Left cardiac atrium (tissue), 4 donors: ENCODE data around the gene PARD3B. TPM values are rescaled to one million over a fixed set of nuclear protein-coding genes. Genes with fewer than 3 reads are reported as not detected.
A peak's percentile ranks its signal among the peaks of the same experiment; 100 is the strongest.

Experiments
- ATAC-seq, 2 donors: fragments of 200-7000 bp; cut with Tn5 transposase; one replicate each; pipeline ENCODE4 v1.9.1; 2020; ENCODE audit warnings: mild to moderate bottlenecking in 2 of 2, moderate library complexity in 2 of 2
- DNase-seq: peaks from one replicate; pipeline ENCODE4 v3.0.0-alpha.2; 2020
- intact Hi-C, 2 donors: fragments of 100-400 bp; cut with DNase I; formaldehyde crosslinking; loops; one replicate each; pipeline versions ENCODE4 v1.14.1 to v1.15.1; 2022 to 2023
- long read RNA-seq: library from polyadenylated mRNA; unstranded; transcript quantifications from one replicate; pipeline ENCODE4 v2.0.0, GENCODE V29; 2021
- total RNA-seq, 2 donors: library from RNA; stranded (reverse); fragmentation: NEBNext Ultra II Directional; extraction: Animal tissue kit (Norgen Biotek cat#: 25700); gene quantifications; one replicate each; pipeline ENCODE4 v1.2.1, GENCODE V29; 2021
- donor health status: DM: no; HTN: yes; CAD: no.
- donor health status: DM: no; HTN: yes; CAD: no; lungs with severe emphysema.
- donor health status: DM: yes; HTN: yes; CAD: no.
- donor health status: Dilated cardiomyopathy.

The PARD3B gene
- 10 to 100 TPM; 12.5 to 12.6 TPM for total RNA-seq
- long read RNA-seq, partial matches to known transcripts = 2 of 4 reads
- long read RNA-seq, other reads (novel, unspliced or antisense) = 2 of 4 reads

- ATAC-seq = peak; percentile 96 to 98
- DNase-seq = peak; percentile 76
- intact Hi-C loops = no loop called here
Measured at GRCh38 chr2:204544961-204545860, at the start of gene PARD3B. Gene PARD3B, plus strand, starts transcription at chr2:204545475. Its CDS starts 525 bp downstream, at chr2:204546000.

- DNase-seq = no peak
- ATAC-seq = no peak
- intact Hi-C loops = no loop called here
Measured at GRCh38 chr2:204496779-204497178, 48.5 kb upstream of the PARD3B start.

- ATAC-seq = no peak
- intact Hi-C loops = no loop called here
- no peak for DNase-seq
Measured at GRCh38 chr2:204497855-204498254, 47.4 kb upstream of the PARD3B start.

DNA sequence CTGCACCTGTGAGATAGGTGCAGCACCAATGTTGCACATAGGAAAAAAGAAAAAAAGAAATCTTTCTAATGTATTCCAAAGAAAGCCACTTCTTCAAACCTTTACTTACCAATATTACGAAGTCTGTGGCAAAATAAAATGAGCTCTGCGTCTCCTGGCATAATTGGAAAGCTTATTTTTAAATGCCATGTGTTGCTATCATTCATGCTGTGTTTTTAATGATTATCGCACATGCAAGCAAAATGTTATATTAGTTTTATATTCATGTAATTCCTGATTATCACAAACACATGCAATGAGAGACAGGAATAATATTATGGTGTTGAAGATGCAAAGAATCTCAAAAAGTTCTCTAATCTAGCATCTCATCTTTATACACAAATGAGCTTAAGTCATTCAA lies 47.0 kb upstream of the PARD3B start:
- ATAC-seq (no peak), DNase-seq (no peak)
- intact Hi-C loops = no loop called here

GRCh38 chr2:204503869-204504268 lies 41.4 kb upstream of the PARD3B start:
- DNase-seq = no peak
- intact Hi-C loops = no loop called here
- no peak for ATAC-seq

DNA sequence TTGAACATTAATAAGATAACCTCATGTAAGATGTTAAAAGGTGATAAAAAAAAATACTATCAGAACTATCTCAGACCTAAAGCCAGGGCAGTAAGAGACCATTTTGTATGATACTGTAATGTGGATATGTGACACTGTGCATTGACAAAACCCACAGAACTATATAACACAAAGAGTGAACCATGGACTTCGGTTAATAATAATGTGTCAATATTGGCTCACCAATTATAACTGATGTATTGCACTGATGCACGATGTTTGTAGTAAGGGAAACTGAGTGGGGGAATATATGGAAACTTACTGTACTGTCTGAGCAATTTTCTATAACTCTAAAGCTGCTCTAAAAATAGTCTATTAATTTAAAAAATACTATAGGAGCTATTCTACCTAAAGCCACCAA lies 40.7 kb upstream of the PARD3B start:
- intact Hi-C loops = no loop called here
- no peak for ATAC-seq

DNA sequence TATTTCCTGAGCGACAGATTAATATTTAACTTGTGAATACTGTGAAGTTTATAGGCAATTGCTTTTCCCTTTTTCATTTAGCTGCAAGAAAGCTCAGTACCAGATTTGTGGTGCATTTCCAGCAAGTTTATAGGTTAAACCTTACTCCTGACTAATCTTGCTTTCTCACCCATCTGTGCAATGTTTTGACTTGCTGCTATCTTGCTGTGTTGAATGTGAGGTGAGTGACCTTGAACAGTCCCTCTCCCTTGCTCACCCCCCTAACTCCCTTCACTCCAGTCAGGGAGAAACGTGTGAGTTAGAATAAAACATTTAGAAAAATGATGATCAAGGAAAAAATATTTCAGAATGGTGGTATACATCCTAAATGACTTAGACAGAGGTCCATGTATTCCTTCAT lies 39.8 kb upstream of the PARD3B start:
- intact Hi-C loops = no loop called here
- DNase-seq (no peak), ATAC-seq (no peak)

More for the DNA sequence above, 40.7 kb upstream of the PARD3B start:
- no peak for DNase-seq

DNA sequence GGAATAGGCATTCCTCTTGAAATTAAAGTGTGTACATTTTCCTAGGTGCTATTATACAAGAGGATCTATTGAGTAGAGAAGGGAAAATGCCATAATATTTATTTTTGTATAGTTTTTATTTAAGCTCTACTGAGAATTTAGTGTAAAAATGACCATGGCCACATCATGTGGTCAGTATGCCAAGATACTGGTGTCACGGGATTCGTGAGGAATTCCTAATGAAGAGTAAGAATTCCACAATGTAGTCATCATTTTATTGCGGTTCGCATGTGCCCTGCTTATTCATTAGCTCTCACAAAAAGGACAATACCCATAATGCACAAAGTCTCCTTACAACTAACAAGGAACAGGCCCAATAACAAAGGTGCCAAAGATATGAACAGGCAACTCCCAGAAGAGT lies 39.3 kb upstream of the PARD3B start:
- intact Hi-C loops = no loop called here

GRCh38 chr2:204507636-204508035 lies 37.6 kb upstream of the PARD3B start:
- DNase-seq (no peak), ATAC-seq (no peak)
- intact Hi-C loops = no loop called here

More for the DNA sequence above, 39.3 kb upstream of the PARD3B start:
- DNase-seq (no peak), ATAC-seq (no peak)

- intact Hi-C loops = no loop called here
Measured at GRCh38 chr2:204510709-204511420, 34.4 kb upstream of the PARD3B start.

DNA sequence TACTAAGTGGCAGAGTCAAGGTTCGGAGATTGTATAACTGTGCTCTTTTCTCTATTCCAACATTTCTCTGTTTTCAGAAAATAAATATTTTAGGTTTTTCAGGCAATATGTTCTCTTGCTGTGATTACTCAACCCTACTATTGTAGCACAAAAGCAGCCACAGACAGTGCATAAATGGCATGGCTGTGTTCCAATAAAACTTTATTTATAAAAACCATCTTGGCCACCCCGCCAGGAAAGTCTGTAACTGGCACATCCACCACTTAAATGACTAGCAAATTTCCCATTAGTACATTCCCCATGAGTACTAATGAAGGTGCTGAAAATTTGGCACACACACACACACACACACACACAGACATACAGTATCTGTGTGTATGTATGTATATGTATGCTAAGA lies 30.8 kb upstream of the PARD3B start:
- DNase-seq = no peak
- no peak for ATAC-seq
- intact Hi-C loops = no loop called here

More at GRCh38 chr2:204510709-204511420, 34.4 kb upstream of the PARD3B start:
- ATAC-seq = no peak
- DNase-seq = no peak

- intact Hi-C loops = no loop called here
- ATAC-seq = no peak
- no peak for DNase-seq
Measured at GRCh38 chr2:204515416-204515815, 29.9 kb upstream of the PARD3B start.

GRCh38 chr2:204517154-204517553 lies 28.1 kb upstream of the PARD3B start:
- no peak for DNase-seq
- ATAC-seq = no peak
- intact Hi-C loops = no loop called here

DNA sequence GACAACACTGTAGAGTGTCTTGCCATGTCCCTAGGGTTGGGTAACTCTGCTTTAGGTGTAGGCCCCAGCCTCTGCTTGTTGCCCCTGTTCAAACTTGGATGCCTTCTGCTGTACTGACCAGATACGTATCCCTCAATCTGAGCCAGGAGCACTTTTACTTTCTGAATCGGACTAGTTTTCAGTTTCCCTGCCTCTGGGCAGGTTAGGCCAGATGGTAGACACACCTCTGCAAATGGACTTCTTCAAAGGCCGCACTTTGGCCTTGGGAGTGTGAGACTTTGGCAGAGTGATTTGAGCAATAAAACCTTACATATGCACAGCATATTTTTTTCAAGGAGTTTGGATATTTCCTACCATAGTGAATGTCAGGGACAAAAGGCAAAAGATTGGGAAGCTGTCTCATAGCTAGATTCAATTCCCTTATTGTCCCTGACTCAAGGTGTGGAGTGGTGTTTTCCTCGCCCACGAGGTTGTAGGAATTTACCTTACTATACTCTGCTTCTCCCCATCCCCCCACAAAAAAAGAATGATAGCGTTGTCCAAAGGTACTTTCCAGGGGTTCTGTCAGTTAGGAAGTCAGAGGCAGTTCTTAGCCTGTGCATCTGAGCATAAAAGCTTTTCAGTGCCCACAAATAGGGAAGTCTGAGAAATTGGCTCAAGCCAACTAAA lies 15.3 kb upstream of the PARD3B start:
- intact Hi-C loops = no loop called here
- DNase-seq (no peak), ATAC-seq (no peak)

DNA sequence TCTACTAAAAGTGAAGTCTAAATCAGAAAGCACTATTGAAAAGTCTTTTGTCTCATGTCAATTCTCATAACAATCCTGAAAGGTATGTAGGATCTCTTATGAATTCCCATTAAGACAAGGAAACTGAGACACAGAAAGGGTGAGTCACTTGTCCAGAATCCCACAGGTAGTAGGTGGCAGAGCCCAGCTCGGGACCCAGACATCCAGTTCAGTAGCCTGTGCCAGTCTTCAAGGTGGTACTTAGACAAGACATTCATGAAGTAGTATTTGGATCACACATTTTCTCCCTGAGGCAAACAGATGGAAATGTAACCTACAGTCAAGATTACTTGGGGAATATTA lies 14.8 kb upstream of the PARD3B start:
- no peak for ATAC-seq
- DNase-seq = no peak
- intact Hi-C loops = no loop called here

DNA sequence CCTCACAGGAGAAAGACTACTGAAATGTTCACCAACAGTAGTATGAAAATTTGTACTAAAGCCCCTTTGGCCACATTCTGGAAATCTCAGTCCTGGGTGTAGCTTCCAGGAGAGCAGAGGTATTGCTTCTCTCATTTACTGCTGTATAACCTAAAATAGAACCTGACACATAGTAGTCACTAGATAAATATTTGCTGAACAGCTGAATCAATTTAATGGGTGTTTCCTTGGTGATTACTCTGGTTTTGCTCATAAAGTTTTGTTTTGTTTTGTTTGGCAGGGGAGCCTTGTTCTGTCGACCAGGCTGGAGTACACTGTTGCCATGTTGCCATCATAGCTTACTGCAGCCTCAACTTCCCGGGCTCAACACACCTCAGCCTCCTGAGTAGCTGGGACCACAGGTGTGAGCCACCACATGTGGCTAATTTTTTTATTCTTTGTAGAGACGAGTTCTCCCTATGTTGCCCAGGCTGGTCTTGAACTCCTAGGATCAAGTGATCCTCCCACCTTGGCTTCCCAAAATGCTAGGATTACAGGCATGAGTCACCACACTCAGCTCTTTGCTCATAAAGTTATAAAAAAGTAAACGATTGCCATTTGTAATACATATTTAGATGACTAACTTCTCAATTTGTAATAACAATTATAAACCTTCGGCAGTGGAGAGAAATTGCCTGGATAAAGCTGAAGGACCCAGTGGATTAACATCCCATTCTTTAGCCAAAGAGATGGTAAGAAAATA lies 11.5 kb upstream of the PARD3B start:
- intact Hi-C loops = no loop called here
- DNase-seq = no peak
- ATAC-seq = no peak

GRCh38 chr2:204535356-204535755 lies 9.9 kb upstream of the PARD3B start:
- ATAC-seq (no peak), DNase-seq (no peak)
- intact Hi-C loops = no loop called here

GRCh38 chr2:204535764-204536163 lies 9.5 kb upstream of the PARD3B start:
- ATAC-seq (no peak), DNase-seq (no peak)
- intact Hi-C loops = no loop called here
